Astrocyte (in vitro differentiated cells and primary cell): ENCODE measurements around the gene EIF2S2. TPM values are rescaled to one million over a fixed set of nuclear protein-coding genes. Genes with fewer than 3 reads are reported as not detected.

ENCODE experiments used
- DNase-seq: peaks from one replicate; pipeline ENCODE4 v3.0.0-alpha.2; 2010; ENCODE audit warnings: low read depth
- FAIRE-seq: peaks from 2 replicates; lab custom pipeline; 2011; peaks lifted over from hg19 to GRCh38; lab: Jason Lieb, UNC
- H2AFZ ChIP-seq: 2 replicates; pipeline ENCODE4 v1.6.0; 2012; ENCODE audit warnings: low read depth, low read length, inconsistent platforms
- H3K27ac ChIP-seq: 2 replicates; pipeline ENCODE4 v1.5.1; 2011; ENCODE audit warnings: low read depth, low read length, inconsistent platforms
- H3K27me3 ChIP-seq: 2 replicates; pipeline ENCODE4 v1.6.0; 2011; ENCODE audit warnings: low read length, inconsistent platforms; ENCODE audit not compliant: insufficient read depth
- H3K36me3 ChIP-seq: 2 replicates; pipeline ENCODE4 v1.5.1; 2011; ENCODE audit warnings: low read length, inconsistent platforms; ENCODE audit not compliant: insufficient read depth
- H3K4me1 ChIP-seq: 2 replicates; pipeline ENCODE4 v1.5.1; 2011; ENCODE audit warnings: low read length, inconsistent platforms; ENCODE audit not compliant: insufficient read depth
- H3K4me2 ChIP-seq: 2 replicates; pipeline ENCODE4 v1.6.0; 2012; ENCODE audit warnings: low read length, inconsistent platforms
- H3K4me3 ChIP-seq: 2 replicates; pipeline ENCODE4 v1.5.1; 2011; ENCODE audit warnings: low read depth, mild to moderate bottlenecking, low read length, inconsistent platforms; ENCODE audit not compliant: insufficient read depth
- H3K79me2 ChIP-seq: 2 replicates; pipeline ENCODE4 v1.6.0; 2012; ENCODE audit warnings: mild to moderate bottlenecking, low read length, inconsistent platforms; ENCODE audit not compliant: insufficient read depth
- H3K9ac ChIP-seq: 2 replicates; pipeline ENCODE4 v1.6.0; 2012; ENCODE audit warnings: mild to moderate bottlenecking, low read length, inconsistent platforms
- H3K9me3 ChIP-seq: 2 replicates; pipeline ENCODE4 v1.5.1; 2012; ENCODE audit warnings: low read depth, mild to moderate bottlenecking, low read length, inconsistent platforms; ENCODE audit not compliant: insufficient read depth
- H4K20me1 ChIP-seq: 2 replicates; pipeline ENCODE4 v1.6.0; 2012; ENCODE audit warnings: low read length, inconsistent platforms; ENCODE audit not compliant: insufficient read depth
- H3K27ac Mint-ChIP-seq: one replicate; pipeline ENCODE4 v1.8.0; 2021; ENCODE audit warnings: mild to moderate bottlenecking, mixed read lengths; ENCODE audit not compliant: unreplicated experiment
- H3K27me3 Mint-ChIP-seq: one replicate; pipeline ENCODE4 v1.8.0; 2021; ENCODE audit warnings: low read depth, mixed read lengths; ENCODE audit not compliant: unreplicated experiment
- H3K36me3 Mint-ChIP-seq: one replicate; pipeline ENCODE4 v1.8.0; 2021; ENCODE audit warnings: low read depth, mixed read lengths; ENCODE audit not compliant: unreplicated experiment
- H3K4me1 Mint-ChIP-seq: one replicate; pipeline ENCODE4 v1.8.0; 2021; ENCODE audit warnings: low read depth, mixed read lengths; ENCODE audit not compliant: unreplicated experiment
- H3K4me3 Mint-ChIP-seq: one replicate; pipeline ENCODE4 v1.8.0; 2021; ENCODE audit warnings: mild to moderate bottlenecking, moderate library complexity, mixed read lengths; ENCODE audit not compliant: unreplicated experiment
- H3K9me3 Mint-ChIP-seq: one replicate; pipeline ENCODE4 v1.8.0; 2021; ENCODE audit warnings: mild to moderate bottlenecking, mixed read lengths; ENCODE audit not compliant: unreplicated experiment
- CTCF ChIP-seq: IDR thresholded peaks from 2 replicates; pipeline ENCODE4 v1.5.1; 2011; ENCODE audit warnings: low read depth, mild to moderate bottlenecking, inconsistent platforms, low read length, moderate library complexity; ENCODE audit not compliant: insufficient read depth
- EZH2 ChIP-seq: IDR thresholded peaks from 2 replicates; pipeline ENCODE4 v1.6.1; 2012; ENCODE audit warnings: mild to moderate bottlenecking, low read length, inconsistent platforms; ENCODE audit not compliant: insufficient read depth
- total RNA-seq: library from RNA; stranded (reverse); gene quantifications from 2 replicates; pipeline ENCODE4 v1.2.1, GENCODE V29; 2021

The EIF2S2 gene
- total RNA-seq, 1 donor from 2014 or later, result 122 TPM

- no peak overlapping the region for H3K27ac Mint-ChIP-seq
- Histone ChIP-seq H3K9me3 (no peaks in the 10 kb centered on the region), H3K36me3 (no peaks in the 10 kb centered on the region), H3K9ac (no peak overlapping the region), H3K79me2 (peaks cover 61% of the 10 kb centered on the region), H3K4me1 (peaks cover 10% of the 10 kb centered on the region), H3K4me3 (no peak overlapping the region), H3K27ac (no peak overlapping the region), H4K20me1 (peaks cover 97% of the 10 kb centered on the region), H3K4me2 (no peak overlapping the region), H2AFZ (no peak overlapping the region), H3K27me3 (no peaks in the 10 kb centered on the region)
- DNase-seq (no peak), FAIRE-seq (no peak)
- H3K4me1 Mint-ChIP-seq, result peaks cover 24% of the 10 kb centered on the region
- no peak overlapping the region for H3K4me3 Mint-ChIP-seq
- no peaks in the 10 kb centered on the region for H3K27me3 Mint-ChIP-seq
- TF ChIP-seq EZH2 (no peak), CTCF (no peak)
- no peaks in the 10 kb centered on the region for H3K36me3 Mint-ChIP-seq
- H3K9me3 Mint-ChIP-seq, result no peaks in the 10 kb centered on the region
Observed at GRCh38 chr20:34066476-34067090, 45.5 kb downstream of the EIF2S2 start.

- H3K4me1 ChIP-seq, result peaks cover 10% of the 10 kb centered on the region
- H3K36me3 ChIP-seq, result no peaks in the 10 kb centered on the region
- peak; percentile 34 for FAIRE-seq
- peak overlapping the region; percentile 48 for H3K27ac Mint-ChIP-seq
- no peak overlapping the region for H3K4me3 Mint-ChIP-seq
- H3K27me3 ChIP-seq, result no peaks in the 10 kb centered on the region
- H3K36me3 Mint-ChIP-seq, result no peaks in the 10 kb centered on the region
- no peaks in the 10 kb centered on the region for H3K9me3 ChIP-seq
- peaks cover 24% of the 10 kb centered on the region for H3K4me1 Mint-ChIP-seq
- H3K4me3 ChIP-seq, result no peak overlapping the region
- DNase-seq, result peak; percentile 82
- H2AFZ ChIP-seq, result no peak overlapping the region
- H3K27me3 Mint-ChIP-seq, result no peaks in the 10 kb centered on the region
- H4K20me1 ChIP-seq, result peaks cover 99% of the 10 kb centered on the region
- H3K9me3 Mint-ChIP-seq, result no peaks in the 10 kb centered on the region
- H3K4me2 ChIP-seq, result peak overlapping the region; percentile 5
- no peak overlapping the region for H3K9ac ChIP-seq
- H3K27ac ChIP-seq, result no peak overlapping the region
- TF ChIP-seq EZH2, result no peak
- TF ChIP-seq CTCF, result no peak
- peaks cover 65% of the 10 kb centered on the region for H3K79me2 ChIP-seq
Observed at GRCh38 chr20:34065260-34065659, 46.8 kb downstream of the EIF2S2 start.

- Histone ChIP-seq H3K9ac (no peak overlapping the region), H3K36me3 (no peaks in the 10 kb centered on the region), H3K4me1 (peaks cover 10% of the 10 kb centered on the region), H3K4me3 (no peak overlapping the region), H2AFZ (no peak overlapping the region), H3K27ac (no peak overlapping the region), H3K27me3 (no peaks in the 10 kb centered on the region), H3K4me2 (no peak overlapping the region), H3K9me3 (no peaks in the 10 kb centered on the region), H3K79me2 (peaks cover 75% of the 10 kb centered on the region), H4K20me1 (peaks cover 100% of the 10 kb centered on the region)
- Mint-ChIP-seq H3K27me3 (no peaks in the 10 kb centered on the region), H3K9me3 (no peaks in the 10 kb centered on the region), H3K4me3 (no peak overlapping the region), H3K27ac (no peak overlapping the region), H3K36me3 (no peaks in the 10 kb centered on the region), H3K4me1 (peaks cover 21% of the 10 kb centered on the region)
- DNase-seq, result no peak
- no peak for TF ChIP-seq CTCF
- no peak for TF ChIP-seq EZH2
- no peak for FAIRE-seq
Observed at GRCh38 chr20:34064286-34064685, 47.8 kb downstream of the EIF2S2 start.
